LNCAP (cell line): ENCODE measurements around the gene PRDM2.

Source experiments
- TF ChIP-seq, protein P1 (sequence below): fragments of 450-650 bp; IDR thresholded peaks from 2 replicates; pipeline ENCODE4 v1.5.1; 2017; ENCODE audit warnings: mild to moderate bottlenecking

PRDM2 gene

DNA sequence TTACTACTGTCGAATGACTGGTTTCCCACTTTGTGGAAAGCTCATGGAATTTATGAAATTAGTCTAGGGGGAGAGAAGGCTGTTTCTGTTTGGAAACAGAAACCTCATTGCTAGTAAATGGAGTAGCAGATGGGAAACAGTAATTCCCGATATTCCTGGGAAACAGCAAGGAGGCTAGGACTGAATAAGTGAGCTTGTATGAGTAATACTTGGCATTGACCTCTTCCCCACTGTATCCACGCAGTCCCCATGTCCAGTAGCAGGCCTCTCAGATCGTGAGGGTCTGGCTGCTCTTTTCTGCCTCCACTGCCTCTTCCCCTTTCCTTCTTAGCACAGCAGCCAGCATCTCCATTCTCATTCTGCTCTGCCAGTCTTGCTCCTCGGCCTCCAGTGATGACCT lies 75.5 kb downstream of the PRDM2 start:
- TF ChIP-seq, protein P1, sequence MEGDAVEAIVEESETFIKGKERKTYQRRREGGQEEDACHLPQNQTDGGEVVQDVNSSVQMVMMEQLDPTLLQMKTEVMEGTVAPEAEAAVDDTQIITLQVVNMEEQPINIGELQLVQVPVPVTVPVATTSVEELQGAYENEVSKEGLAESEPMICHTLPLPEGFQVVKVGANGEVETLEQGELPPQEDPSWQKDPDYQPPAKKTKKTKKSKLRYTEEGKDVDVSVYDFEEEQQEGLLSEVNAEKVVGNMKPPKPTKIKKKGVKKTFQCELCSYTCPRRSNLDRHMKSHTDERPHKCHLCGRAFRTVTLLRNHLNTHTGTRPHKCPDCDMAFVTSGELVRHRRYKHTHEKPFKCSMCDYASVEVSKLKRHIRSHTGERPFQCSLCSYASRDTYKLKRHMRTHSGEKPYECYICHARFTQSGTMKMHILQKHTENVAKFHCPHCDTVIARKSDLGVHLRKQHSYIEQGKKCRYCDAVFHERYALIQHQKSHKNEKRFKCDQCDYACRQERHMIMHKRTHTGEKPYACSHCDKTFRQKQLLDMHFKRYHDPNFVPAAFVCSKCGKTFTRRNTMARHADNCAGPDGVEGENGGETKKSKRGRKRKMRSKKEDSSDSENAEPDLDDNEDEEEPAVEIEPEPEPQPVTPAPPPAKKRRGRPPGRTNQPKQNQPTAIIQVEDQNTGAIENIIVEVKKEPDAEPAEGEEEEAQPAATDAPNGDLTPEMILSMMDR, result no peak

DNA sequence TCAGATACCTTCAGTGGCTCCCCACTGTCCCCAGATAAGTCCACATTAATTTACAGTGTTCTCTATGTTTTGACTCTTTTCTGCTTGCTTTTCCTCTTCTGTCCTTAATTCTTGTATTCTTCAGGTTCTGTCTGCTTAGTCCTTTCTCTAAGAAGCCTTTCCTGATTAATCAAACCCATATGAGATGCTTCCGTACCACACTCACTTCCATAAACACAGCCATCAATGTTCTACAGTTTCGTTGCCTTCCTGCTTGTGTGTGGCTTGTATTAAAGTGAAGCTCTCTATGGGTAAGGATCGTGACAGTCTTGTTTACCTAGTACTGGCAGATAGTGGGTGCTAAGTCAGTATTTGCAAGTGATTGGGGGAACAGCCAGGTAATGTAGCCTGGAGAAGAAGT lies 75.9 kb downstream of the PRDM2 start:
- TF ChIP-seq, protein P1, result no peak

DNA sequence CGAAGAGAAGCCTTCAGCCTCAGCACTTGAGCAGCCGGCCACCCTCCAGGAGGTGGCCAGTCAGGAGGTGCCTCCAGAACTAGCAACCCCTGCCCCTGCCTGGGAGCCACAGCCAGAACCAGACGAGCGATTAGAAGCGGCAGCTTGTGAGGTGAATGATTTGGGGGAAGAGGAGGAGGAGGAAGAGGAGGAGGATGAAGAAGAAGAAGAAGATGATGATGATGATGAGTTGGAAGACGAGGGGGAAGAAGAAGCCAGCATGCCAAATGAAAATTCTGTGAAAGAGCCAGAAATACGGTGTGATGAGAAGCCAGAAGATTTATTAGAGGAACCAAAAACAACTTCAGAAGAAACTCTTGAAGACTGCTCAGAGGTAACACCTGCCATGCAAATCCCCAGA lies 78.4 kb downstream of the PRDM2 start:
- TF ChIP-seq, protein P1, result no peak

DNA sequence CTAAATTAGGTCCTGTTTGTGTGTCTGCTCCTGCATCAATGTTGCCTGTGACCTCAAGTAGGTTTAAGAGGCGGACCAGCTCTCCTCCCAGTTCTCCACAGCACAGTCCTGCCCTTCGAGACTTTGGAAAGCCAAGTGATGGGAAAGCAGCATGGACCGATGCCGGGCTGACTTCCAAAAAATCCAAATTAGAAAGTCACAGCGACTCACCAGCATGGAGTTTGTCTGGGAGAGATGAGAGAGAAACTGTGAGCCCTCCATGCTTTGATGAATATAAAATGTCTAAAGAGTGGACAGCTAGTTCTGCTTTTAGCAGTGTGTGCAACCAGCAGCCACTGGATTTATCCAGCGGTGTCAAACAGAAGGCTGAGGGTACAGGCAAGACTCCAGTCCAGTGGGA lies 79.9 kb downstream of the PRDM2 start:
- TF ChIP-seq, protein P1, result no peak

DNA sequence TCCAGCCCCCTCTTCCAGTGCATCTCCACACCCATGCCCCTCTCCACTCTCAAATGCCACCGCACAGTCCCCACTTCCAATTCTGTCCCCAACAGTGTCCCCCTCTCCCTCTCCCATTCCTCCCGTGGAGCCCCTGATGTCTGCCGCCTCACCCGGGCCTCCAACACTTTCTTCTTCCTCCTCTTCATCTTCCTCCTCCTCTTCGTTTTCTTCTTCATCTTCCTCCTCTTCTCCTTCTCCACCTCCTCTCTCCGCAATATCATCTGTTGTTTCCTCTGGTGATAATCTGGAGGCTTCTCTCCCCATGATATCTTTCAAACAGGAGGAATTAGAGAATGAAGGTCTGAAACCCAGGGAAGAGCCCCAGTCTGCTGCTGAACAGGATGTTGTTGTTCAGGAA lies 80.8 kb downstream of the PRDM2 start:
- TF ChIP-seq, protein P1, result no peak

DNA sequence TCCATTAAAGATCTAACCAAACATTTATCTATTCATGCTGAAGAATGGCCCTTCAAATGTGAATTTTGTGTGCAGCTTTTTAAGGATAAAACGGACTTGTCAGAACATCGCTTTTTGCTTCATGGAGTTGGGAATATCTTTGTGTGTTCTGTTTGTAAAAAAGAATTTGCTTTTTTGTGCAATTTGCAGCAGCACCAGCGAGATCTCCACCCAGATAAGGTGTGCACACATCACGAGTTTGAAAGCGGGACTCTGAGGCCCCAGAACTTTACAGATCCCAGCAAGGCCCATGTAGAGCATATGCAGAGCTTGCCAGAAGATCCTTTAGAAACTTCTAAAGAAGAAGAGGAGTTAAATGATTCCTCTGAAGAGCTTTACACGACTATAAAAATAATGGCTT lies 81.2 kb downstream of the PRDM2 start:
- TF ChIP-seq, protein P1, result no peak

DNA sequence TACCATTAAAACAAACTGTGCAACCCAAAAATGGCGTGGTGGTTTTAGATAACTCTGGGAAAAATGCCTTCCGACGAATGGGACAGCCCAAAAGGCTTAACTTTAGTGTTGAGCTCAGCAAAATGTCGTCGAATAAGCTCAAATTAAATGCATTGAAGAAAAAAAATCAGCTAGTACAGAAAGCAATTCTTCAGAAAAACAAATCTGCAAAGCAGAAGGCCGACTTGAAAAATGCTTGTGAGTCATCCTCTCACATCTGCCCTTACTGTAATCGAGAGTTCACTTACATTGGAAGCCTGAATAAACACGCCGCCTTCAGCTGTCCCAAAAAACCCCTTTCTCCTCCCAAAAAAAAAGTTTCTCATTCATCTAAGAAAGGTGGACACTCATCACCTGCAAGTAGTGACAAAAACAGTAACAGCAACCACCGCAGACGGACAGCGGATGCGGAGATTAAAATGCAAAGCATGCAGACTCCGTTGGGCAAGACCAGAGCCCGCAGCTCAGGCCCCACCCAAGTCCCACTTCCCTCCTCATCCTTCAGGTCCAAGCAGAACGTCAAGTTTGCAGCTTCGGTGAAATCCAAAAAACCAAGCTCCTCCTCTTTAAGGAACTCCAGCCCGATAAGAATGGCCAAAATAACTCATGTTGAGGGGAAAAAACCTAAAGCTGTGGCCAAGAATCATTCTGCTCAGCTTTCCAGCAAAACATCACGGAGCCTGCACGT lies 82.1 kb downstream of the PRDM2 start:
- TF ChIP-seq, protein P1, result no peak
